CMK (cell line): Measurements from ENCODE around the gene OR2K2.
"Not testable (repeated sequence)": the region's sequence is repeated elsewhere in the genome, so short reads cannot be mapped to it uniquely, and the experiment has no call there.

Source experiments
- DNase-seq: peaks from one replicate; pipeline ENCODE4 v3.0.0-alpha.2; 2010; ENCODE audit warnings: low read depth

The OR2K2 gene

DNA sequence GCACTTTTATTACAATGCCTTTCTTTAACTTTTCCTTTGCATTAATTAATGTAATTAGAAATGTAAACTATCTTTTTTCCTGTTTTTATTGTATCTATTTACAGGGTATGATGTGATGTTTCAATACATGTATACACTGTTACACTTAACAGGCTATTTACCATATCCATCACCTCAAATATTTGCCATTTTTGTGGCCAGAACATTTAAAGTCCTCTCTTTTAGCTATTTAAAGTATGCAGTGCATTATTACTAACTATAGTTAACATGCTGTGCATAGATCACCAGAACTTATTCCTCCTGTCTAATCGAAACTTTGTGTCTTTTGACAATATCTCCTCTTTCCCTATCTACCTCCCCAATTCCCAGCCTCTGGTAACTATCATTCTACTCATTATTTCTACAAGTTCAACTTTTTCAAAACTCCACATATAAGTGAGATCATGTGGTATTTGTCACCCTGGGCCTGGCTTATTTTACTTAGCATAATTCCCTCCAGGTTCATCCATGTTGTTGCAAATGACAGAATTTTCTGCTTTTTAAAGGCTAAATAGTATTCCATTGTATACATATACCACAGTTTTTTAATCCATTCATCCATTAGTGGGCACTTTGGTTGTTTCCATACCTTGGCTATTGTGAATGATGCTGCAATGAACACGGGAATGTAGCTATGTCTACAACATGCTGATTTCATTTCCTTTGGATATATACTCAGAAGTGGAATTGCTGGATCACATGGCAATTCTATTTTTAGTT lies 32.8 kb downstream of the OR2K2 start:
- no peak for DNase-seq

DNA sequence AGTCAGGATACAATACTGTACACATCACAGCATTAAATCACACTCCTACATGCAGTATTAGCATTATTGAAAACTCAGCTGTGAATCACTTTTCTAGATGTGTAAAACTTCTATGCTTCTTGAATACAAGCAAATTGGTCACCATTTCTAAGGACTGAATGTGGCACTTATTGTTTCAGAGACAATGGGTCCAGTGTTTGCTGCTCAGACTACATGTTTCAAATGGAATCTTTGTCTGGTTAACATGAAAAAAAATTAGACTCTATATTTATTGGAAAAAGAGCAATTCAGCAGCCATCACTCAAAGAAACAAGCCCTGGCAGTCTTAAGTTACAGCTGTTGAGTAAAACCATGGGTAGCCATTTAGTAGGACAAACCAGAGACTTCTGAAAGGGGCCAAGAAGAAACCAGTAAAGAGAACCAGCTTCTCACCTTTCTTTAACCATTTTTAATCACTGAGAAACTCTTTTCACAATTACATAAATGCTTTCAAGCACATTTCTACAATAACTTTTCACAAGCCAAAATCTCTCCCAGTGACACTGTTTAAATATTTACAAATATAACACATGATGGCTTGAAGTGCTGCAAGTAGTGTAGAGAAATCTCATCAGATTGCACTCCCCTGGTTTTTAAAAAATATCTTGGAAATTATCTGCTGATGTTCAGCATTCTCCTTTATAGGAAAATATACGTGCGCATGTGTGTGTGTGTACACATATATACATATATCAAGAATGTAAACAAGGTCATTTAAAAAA lies 35.2 kb downstream of the OR2K2 start:
- DNase-seq = no peak

DNA sequence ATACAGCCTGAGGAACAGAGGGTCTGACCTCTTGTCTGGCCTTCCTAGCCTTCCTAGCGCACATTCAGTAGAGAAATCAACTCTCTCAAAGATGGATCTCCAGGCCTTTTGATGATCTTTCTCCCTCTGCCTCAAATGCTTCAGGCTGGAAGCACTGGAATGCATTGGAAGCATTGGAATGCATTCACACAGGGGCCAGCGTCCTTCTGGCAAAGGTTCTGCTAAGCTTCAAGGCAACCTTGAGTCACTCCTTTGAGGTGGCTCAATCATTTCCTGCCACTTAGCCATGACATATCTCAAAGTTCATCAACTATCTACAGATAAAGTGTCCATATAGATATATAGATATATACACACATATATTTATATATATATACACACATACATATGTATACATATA lies 42.9 kb downstream of the OR2K2 start:
- DNase-seq = no peak

DNA sequence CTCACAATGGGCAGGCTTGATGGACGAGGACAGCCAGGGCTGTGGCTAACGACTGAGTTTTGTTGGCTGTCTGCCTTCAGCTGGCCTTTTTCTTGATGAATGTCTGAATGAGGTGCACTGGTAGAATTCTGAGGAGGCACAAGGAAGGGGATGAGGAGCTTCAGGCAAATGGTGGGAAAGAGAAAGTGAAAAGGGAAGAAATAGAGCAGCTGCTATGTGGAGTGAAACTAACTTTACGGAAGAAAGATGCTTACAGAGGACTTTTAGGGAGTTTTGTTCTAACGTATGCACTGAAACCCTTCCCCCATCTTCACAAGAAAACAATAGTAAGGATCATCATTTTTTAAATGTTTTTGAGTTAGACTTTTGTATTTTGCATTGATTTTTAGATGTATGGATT lies 45.3 kb downstream of the OR2K2 start:
- DNase-seq = no peak

DNA sequence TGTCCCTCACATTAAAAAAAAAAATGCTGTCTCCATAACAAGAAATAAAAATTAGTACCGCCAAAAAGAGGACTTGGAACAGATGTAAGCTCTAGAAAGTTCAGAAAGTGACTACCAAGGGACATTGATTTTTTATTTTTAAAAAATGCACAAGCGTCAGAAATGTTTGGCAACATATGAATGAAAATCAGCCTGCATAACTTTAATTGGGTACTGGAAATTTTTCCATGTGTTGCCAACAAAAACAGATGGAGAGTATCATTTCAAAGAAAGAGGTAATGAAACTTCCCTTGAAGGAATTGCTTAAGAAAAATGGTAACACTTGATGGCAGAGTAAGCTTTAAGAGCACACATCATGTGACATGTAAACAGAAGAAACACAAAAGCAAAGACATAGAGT lies 47.2 kb downstream of the OR2K2 start:
- no peak for DNase-seq

DNA sequence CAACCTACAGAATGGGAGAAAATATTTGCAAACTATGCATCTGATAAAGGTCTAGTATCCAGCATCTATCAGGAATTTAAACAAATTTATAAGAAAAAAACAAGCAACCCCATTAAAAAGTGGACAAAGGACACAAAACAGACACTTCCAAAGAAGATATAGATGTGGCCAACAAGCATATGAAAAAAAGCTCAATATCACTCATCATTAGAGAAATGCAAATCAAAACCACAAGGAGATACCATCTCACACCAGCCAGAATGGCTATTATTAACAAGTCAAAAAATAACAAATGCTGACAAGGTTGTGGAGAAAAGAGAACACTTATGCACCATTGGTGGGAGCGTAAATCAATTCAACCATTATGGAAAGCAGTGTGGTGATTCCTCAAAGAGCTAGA lies 49.2 kb downstream of the OR2K2 start:
- not testable (repeated sequence) for DNase-seq
